Panc1 (cell line): ENCODE measurements around the gene UTS2R.

Experiments used
- POLR2AphosphoS5 ChIP-seq: IDR thresholded peaks from 2 replicates; pipeline ENCODE4 v1.6.1; 2012; ENCODE audit warnings: mild to moderate bottlenecking, low read depth, low read length, moderate library complexity
- SIN3A ChIP-seq: IDR thresholded peaks from 2 replicates; pipeline ENCODE4 v1.6.1; 2012; ENCODE audit warnings: low read depth, mild to moderate bottlenecking, low read length, moderate library complexity, borderline replicate concordance; ENCODE audit not compliant: insufficient read depth
- TF ChIP-seq, protein P1 (sequence below): fragments of 450-650 bp; IDR thresholded peaks from 2 replicates; pipeline ENCODE4 v1.5.1; 2017; ENCODE audit warnings: mild to moderate bottlenecking

DNA sequence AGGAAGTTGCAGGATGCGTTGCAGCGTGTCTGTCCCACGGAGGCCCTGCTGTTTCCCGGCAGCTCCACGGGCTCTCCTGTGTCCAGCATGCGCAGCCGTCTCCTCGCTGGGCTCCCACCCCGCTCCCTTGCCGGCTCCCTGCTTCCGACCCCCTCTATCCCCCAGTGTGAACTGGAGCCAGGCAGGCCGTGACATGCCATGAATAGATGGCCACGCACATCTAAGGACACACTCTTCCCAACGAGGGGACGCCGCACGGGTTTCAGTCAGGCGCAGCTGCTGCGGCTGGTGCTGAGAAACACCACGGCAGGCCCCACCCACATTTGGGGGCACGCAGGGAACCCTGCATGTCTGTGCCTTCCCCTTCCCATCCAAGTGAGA is 37.4 kb downstream of the UTS2R start:
- no peak for TF ChIP-seq POLR2AphosphoS5
- TF ChIP-seq, protein P1, sequence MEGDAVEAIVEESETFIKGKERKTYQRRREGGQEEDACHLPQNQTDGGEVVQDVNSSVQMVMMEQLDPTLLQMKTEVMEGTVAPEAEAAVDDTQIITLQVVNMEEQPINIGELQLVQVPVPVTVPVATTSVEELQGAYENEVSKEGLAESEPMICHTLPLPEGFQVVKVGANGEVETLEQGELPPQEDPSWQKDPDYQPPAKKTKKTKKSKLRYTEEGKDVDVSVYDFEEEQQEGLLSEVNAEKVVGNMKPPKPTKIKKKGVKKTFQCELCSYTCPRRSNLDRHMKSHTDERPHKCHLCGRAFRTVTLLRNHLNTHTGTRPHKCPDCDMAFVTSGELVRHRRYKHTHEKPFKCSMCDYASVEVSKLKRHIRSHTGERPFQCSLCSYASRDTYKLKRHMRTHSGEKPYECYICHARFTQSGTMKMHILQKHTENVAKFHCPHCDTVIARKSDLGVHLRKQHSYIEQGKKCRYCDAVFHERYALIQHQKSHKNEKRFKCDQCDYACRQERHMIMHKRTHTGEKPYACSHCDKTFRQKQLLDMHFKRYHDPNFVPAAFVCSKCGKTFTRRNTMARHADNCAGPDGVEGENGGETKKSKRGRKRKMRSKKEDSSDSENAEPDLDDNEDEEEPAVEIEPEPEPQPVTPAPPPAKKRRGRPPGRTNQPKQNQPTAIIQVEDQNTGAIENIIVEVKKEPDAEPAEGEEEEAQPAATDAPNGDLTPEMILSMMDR: no peak
- no peak for TF ChIP-seq SIN3A
